Fibroblast of lung (primary cell): Measurements from ENCODE around the gene ZNF558.

Source experiments
- CTCF ChIP-seq, 2 donors: IDR thresholded peaks in 1 of 2; conservative IDR thresholded peaks in 1 of 2; 1 replicate in 1 of 2; 2 replicates in 1 of 2; pipeline ENCODE4 v1.5.1; 2011 to 2012; ENCODE audit warnings: low read length in 2 of 2, control low read depth in 1 of 2, inconsistent platforms in 1 of 2, low read depth in 1 of 2, mild to moderate bottlenecking in 1 of 2
- EZH2 ChIP-seq: IDR thresholded peaks from 2 replicates; pipeline ENCODE4 v1.5.1; 2012; ENCODE audit warnings: low read length, control low read depth, mild to moderate bottlenecking; ENCODE audit errors: missing control alignments

GRCh38 chr19:8846819-8847218, 14.7 kb upstream of the ZNF558 start:
- TF ChIP-seq EZH2 (no peak), CTCF (conservative IDR thresholded peaks at IDR 0.05 in 1 of 2, IDR thresholded peaks at IDR 0.05 in 1 of 2; ENCODE audit: low read depth in 1 of 2, low read length in 2 of 2) (no peak)
